ENCODE data around the gene LCN9. TPM values are rescaled to one million over a fixed set of nuclear protein-coding genes. Genes with fewer than 3 reads are reported as not detected.

Gene LCN9
- total RNA-seq, 1 donor from 2014 or later: not detected

DNA sequence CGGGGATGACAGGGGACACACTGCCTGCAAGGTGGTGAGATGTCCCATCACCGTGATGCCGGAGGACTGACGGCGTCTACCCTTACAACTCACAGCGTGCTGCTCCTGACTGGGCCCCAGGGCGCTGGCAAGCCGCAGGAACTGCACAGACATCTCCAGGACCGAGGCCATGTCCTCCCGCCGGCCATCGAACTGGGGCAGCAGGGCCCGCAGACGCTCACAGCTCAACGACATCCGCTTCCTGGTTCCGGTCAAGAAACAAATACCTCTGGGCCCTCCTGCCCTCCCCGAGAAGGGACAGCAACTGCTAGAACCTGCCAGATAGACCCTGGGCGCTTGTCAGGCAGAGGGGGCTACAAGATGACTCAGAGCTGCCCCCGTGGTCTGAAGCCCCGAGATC is 35.1 kb downstream of the LCN9 start:
- no peak overlapping the region for H3K4me3 ChIP-seq
- no peaks in the 10 kb centered on the region for H3K27me3 ChIP-seq
- H3K36me3 ChIP-seq: no peaks in the 10 kb centered on the region
- intact Hi-C loops (cut with DNase I): no loop called here
- no peaks in the 10 kb centered on the region for H3K9me3 ChIP-seq
- peaks cover 14% of the 10 kb centered on the region for H3K4me1 ChIP-seq
- DNase-seq (ENCODE audit: extremely low spot score in 2 of 2): no peak
- no peak overlapping the region for H3K27ac ChIP-seq
- TF ChIP-seq, protein P1, sequence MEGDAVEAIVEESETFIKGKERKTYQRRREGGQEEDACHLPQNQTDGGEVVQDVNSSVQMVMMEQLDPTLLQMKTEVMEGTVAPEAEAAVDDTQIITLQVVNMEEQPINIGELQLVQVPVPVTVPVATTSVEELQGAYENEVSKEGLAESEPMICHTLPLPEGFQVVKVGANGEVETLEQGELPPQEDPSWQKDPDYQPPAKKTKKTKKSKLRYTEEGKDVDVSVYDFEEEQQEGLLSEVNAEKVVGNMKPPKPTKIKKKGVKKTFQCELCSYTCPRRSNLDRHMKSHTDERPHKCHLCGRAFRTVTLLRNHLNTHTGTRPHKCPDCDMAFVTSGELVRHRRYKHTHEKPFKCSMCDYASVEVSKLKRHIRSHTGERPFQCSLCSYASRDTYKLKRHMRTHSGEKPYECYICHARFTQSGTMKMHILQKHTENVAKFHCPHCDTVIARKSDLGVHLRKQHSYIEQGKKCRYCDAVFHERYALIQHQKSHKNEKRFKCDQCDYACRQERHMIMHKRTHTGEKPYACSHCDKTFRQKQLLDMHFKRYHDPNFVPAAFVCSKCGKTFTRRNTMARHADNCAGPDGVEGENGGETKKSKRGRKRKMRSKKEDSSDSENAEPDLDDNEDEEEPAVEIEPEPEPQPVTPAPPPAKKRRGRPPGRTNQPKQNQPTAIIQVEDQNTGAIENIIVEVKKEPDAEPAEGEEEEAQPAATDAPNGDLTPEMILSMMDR (IDR thresholded peaks at IDR 0.05): no peak
- no peak for TF ChIP-seq POLR2AphosphoS5 (IDR thresholded peaks at IDR 0.05; ENCODE audit: insufficient read depth in 1 of 2, low read depth in 1 of 2)
- TF ChIP-seq POLR2A (IDR thresholded peaks at IDR 0.05): no peak

DNA sequence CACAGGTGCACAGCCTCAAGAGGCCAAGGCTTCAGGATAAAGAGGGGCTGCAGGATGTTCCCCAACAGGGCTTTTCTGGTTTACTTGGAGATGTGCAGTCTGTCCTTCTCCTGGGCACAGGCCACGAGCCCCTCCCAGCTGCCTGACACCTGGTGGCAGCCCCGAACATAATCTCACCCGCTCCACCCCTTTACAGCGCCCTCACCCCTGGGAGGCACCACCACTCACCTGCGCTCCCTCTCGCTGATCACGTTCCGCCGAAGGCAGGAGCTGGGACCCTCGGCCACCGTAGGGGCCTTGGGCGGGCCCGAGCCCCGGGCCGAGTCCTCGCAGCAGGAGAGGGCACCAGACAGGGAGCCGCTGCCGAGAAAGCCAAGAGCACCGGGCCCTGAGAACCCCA is 35.7 kb downstream of the LCN9 start:
- intact Hi-C loops (cut with DNase I): no loop called here
- TF ChIP-seq, protein P1 (IDR thresholded peaks at IDR 0.05): no peak
- TF ChIP-seq POLR2AphosphoS5 (IDR thresholded peaks at IDR 0.05; ENCODE audit: insufficient read depth in 1 of 2, low read depth in 1 of 2) (no peak), POLR2A (IDR thresholded peaks at IDR 0.05) (no peak)
- H3K27me3 ChIP-seq: no peaks in the 10 kb centered on the region
- H3K4me1 ChIP-seq: peaks cover 14% of the 10 kb centered on the region
- no peak overlapping the region for H3K27ac ChIP-seq
- DNase-seq (ENCODE audit: extremely low spot score in 2 of 2): no peak
- H3K9me3 ChIP-seq: no peaks in the 10 kb centered on the region
- H3K36me3 ChIP-seq: no peaks in the 10 kb centered on the region
- no peak overlapping the region for H3K4me3 ChIP-seq

DNA sequence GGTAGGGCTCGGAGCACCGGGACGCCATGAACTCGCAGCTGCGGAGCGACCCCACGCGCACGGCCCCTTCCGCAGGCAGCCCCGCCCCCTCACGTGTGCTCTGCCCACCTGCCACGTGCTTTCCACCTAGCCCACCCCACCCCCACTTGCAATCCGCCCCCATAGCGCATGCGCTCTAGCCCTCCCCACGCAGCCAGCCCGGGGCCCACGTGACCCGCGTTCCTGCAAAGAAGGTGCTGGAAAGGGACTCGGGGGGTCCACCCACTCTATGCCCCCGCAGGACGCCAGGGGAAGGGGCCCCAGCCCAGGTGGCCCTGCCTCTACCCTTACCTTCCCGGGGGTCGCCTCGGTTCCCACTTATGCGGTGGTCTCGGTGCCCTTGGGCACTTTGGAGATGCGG is 36.3 kb downstream of the LCN9 start, which contains the start of gene SOHLH1:
Gene SOHLH1 (minus strand): TSS at position 42 of the 400 bp plus-strand sequence. CDS start 14 bp downstream, at position 28.
- Histone ChIP-seq H3K27ac (no peak within 1 kb of the TSS), H3K4me1 (peaks cover 14% of the 10 kb centered on the region), H3K9me3 (no peaks in the 10 kb centered on the region), H3K27me3 (no peaks in the 10 kb centered on the region), H3K4me3 (no peak within 1 kb of the TSS), H3K36me3 (no peaks in the 10 kb centered on the region)
- DNase-seq (ENCODE audit: extremely low spot score in 2 of 2): no peak
- intact Hi-C loops (cut with DNase I): no loop called here
- TF ChIP-seq, protein P1 (IDR thresholded peaks at IDR 0.05): no peak
- no peak for TF ChIP-seq POLR2A (IDR thresholded peaks at IDR 0.05)
- no peak for TF ChIP-seq POLR2AphosphoS5 (IDR thresholded peaks at IDR 0.05; ENCODE audit: insufficient read depth in 1 of 2, low read depth in 1 of 2)

DNA sequence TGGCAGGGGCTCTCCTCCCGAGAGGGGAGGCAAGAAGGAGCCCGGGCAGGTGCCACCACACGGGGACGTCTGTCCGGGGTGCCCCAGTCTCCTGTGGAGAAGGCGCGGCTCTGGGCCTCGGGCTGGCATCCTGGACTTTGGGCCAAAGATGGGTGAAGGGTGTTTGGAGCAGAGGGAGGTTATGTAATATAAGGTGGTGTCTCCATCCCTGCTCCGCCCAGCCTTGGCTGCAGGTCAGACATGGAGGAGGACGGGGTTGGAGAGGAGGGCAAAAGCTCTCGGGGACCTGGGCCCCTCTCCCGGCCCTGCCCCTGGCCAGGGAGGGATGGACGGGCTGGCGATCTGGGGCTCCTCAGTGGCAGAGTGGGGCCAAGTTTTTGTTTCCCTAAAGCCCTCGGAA is 37.4 kb downstream of the LCN9 start:
- no peak overlapping the region for H3K4me3 ChIP-seq
- no peaks in the 10 kb centered on the region for H3K36me3 ChIP-seq
- TF ChIP-seq POLR2A (IDR thresholded peaks at IDR 0.05) (no peak), POLR2AphosphoS5 (IDR thresholded peaks at IDR 0.05; ENCODE audit: insufficient read depth in 1 of 2, low read depth in 1 of 2) (no peak)
- TF ChIP-seq, protein P1 (IDR thresholded peaks at IDR 0.05): no peak
- no peaks in the 10 kb centered on the region for H3K9me3 ChIP-seq
- intact Hi-C loops (cut with DNase I): no loop called here
- DNase-seq (ENCODE audit: extremely low spot score in 2 of 2): no peak
- no peaks in the 10 kb centered on the region for H3K27me3 ChIP-seq
- no peak overlapping the region for H3K27ac ChIP-seq
- H3K4me1 ChIP-seq: peaks cover 14% of the 10 kb centered on the region

DNA sequence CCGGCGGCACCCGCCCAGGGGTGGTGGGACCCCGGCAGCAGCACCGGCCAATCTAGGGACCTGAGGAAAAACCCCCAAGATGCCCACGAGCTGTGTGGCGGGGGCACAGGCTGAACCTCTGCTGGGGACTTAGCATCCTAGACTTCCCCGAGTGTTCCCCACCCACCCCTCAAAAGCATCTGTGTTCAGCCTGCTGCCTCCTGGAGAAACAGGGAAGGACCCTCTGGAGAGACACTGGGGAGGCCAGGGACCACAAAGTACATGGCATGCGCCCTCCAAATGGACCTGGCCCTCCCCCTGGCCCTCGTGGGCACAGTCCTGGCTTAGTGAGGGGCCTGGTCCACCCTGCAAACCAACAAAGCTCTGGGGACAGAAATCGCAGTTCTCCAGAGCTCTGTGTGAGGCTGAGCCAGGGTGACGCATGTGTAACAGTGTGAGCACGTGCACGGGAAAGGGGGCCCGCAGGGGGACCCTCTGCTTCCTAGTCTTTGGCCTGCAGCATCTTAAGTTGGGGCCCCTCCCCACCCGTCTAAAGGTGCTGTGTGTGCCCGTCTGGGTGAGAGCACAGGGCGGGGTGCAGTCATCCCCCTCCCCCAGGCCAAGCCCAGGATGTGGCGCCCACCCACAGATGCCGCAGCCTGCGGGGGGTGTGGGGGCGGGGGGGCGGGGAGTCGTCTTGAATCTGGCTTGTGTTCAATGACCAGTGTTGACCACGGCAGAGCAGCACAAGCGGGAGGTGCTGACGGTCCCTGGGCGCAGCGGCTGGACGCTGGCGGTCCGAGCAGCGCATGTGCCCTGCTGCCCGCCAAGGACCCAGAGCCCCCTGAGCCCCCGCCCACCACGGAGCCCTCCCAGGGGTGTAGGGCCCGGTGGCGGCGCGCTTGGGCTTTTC is 38.2 kb downstream of the LCN9 start:
- intact Hi-C loops (cut with DNase I): no loop called here
- peaks cover 14% of the 10 kb centered on the region for H3K4me1 ChIP-seq
- DNase-seq (ENCODE audit: extremely low spot score in 2 of 2): no peak
- TF ChIP-seq, protein P1 (IDR thresholded peaks at IDR 0.05): no peak
- TF ChIP-seq POLR2AphosphoS5 (IDR thresholded peaks at IDR 0.05; ENCODE audit: insufficient read depth in 1 of 2, low read depth in 1 of 2) (no peak), POLR2A (IDR thresholded peaks at IDR 0.05) (no peak)
- H3K36me3 ChIP-seq: no peaks in the 10 kb centered on the region
- peak overlapping the region in 1 of 2 donors; percentile 33 for H3K4me3 ChIP-seq
- no peaks in the 10 kb centered on the region for H3K27me3 ChIP-seq
- H3K27ac ChIP-seq: no peak overlapping the region
- no peaks in the 10 kb centered on the region for H3K9me3 ChIP-seq

Measured in vagina (tissue), 2 donors.